GM13976 (cell line): ENCODE results near the gene UHRF2.
"Not testable (repeated sequence)": the region's sequence is repeated elsewhere in the genome, so short reads cannot be mapped to it uniquely, and the experiment has no call there.

Experiments used
- DNase-seq: peaks from one replicate; pipeline ENCODE4 v3.0.0; 2012; ENCODE audit warnings: low spot score
- CTCF ChIP-seq: IDR thresholded peaks from 2 replicates; pipeline ENCODE4 v1.5.1; 2012; ENCODE audit warnings: borderline replicate concordance, mild to moderate bottlenecking; ENCODE audit not compliant: insufficient read depth; ENCODE audit errors: extremely low read depth, missing control alignments, control extremely low read depth
- in situ Hi-C: fragments of 300-500 bp; cut with MboI; formaldehyde crosslinking; loops from one replicate; pipeline ENCODE4 v1.12.0; 2022; ENCODE audit warnings: low sequenced_read_pairs, mixed read lengths, inconsistent platforms; ENCODE audit not compliant: unreplicated experiment

UHRF2 gene

GRCh38 chr9:6441269-6441668, 28.3 kb downstream of the UHRF2 start:
- in situ Hi-C loops: no loop called here
- DNase-seq: no peak
- TF ChIP-seq CTCF: no peak

GRCh38 chr9:6443661-6444060, 30.7 kb downstream of the UHRF2 start:
- DNase-seq: no peak
- no peak for TF ChIP-seq CTCF
- in situ Hi-C loops: no loop called here

- TF ChIP-seq CTCF: no peak
- in situ Hi-C loops: no loop called here
- DNase-seq: no peak
Measured at GRCh38 chr9:6444128-6444527, 31.1 kb downstream of the UHRF2 start.

GRCh38 chr9:6449086-6449485, 36.1 kb downstream of the UHRF2 start:
- no peak for TF ChIP-seq CTCF
- in situ Hi-C loops: no loop called here
- no peak for DNase-seq

- no peak for DNase-seq
- no peak for TF ChIP-seq CTCF
- in situ Hi-C loops: no loop called here
Measured at GRCh38 chr9:6449645-6450044, 36.6 kb downstream of the UHRF2 start.

- no peak for DNase-seq
- in situ Hi-C loops: no loop called here
- TF ChIP-seq CTCF: no peak
Measured at GRCh38 chr9:6450641-6451375, 37.8 kb downstream of the UHRF2 start.

- DNase-seq, in situ Hi-C loops: not testable (repeated sequence)
Measured at GRCh38 chr9:6455292-6455691, 42.3 kb downstream of the UHRF2 start.

- in situ Hi-C loops: not testable (repeated sequence)
Measured at GRCh38 chr9:6458704-6459103, 45.7 kb downstream of the UHRF2 start.

More at GRCh38 chr9:6458704-6459103, 45.7 kb downstream of the UHRF2 start:
- DNase-seq: not testable (repeated sequence)
